Measurements from ENCODE around the gene PEX14. TPM values are rescaled to one million over a fixed set of nuclear protein-coding genes. Genes with fewer than 3 reads are reported as not detected.

Gene PEX14
- total and polyA plus RNA-seq, 10 of the 15 experiments (the other 5 are each of a cell fraction or from before 2014, with no cell fraction given): 1.4 to 23.2 (median 12.0) TPM

DNA sequence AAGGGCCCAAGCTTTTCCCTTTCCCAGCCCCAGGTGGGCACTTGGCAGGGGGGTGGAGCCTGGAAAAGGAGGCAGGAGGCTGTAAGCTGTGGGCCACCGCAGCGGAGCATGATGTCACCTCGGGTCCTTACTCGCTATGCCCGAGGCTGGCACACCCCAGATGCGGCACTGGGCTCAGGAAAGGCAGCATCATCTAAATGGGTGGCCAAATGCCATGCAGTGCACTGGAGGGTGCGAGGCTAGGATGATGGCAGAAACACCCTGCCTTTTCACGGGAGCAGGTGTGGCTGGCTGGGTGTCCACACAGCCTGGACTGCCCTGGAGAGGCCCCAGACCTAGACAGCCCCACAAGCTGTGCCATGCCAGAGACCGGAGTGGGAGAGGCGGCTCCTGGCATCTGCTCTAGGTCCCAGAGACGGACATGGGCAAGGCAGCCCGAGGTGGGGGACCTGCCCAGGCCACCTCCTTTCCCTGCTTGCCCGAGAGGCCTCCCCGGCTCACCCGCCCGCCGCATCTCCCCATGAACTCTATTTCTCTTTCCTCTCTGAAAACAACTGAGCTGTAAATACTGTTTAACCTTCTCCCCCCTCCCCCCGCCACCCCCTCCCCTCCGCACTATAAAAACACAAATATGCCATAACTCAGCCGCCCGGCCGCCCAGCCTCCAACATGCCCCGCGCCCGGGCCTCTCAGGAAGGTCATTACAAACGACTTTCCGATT lies 197.0 kb downstream of the PEX14 start:
- Histone ChIP-seq H2AFZ (ENCODE audit: control insufficient read depth, low read depth, low read length) (no peak overlapping the region), H3K4me2 (ENCODE audit: control insufficient read depth, insufficient read depth) (no peak overlapping the region), H3K79me2 (ENCODE audit: control insufficient read depth, insufficient read depth, low read length) (no peaks in the 10 kb centered on the region), H4K20me1 (ENCODE audit: control insufficient read depth, insufficient read depth) (no peaks in the 10 kb centered on the region), H3K9me3 (replicated peaks; ENCODE audit: control insufficient read depth, insufficient read depth, low read length) (no peaks in the 10 kb centered on the region), H3K9ac (ENCODE audit: control insufficient read depth, insufficient read depth, low read length) (no peak overlapping the region), H3K27me3 (replicated peaks in 1 of 2; ENCODE audit: control insufficient read depth in 2 of 2, insufficient read depth in 2 of 2, low read length in 1 of 2) (no peaks in the 10 kb centered on the region), H3K36me3 (ENCODE audit: control insufficient read depth in 2 of 2, insufficient read depth in 2 of 2, low read length in 1 of 2) (no peaks in the 10 kb centered on the region), H3K27ac (ENCODE audit: control insufficient read depth, insufficient read depth) (no peak overlapping the region), H3K4me1 (ENCODE audit: control insufficient read depth, insufficient read depth, low read length) (no peaks in the 10 kb centered on the region), H3K4me3 (no peak overlapping the region)
- no peak for TF ChIP-seq ZNF274 (IDR thresholded peaks at IDR 0.05; ENCODE audit: insufficient read depth, insufficient read length)
- TF ChIP-seq, protein P1, sequence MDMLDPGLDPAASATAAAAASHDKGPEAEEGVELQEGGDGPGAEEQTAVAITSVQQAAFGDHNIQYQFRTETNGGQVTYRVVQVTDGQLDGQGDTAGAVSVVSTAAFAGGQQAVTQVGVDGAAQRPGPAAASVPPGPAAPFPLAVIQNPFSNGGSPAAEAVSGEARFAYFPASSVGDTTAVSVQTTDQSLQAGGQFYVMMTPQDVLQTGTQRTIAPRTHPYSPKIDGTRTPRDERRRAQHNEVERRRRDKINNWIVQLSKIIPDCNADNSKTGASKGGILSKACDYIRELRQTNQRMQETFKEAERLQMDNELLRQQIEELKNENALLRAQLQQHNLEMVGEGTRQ (IDR thresholded peaks at IDR 0.05; ENCODE audit: borderline replicate concordance, low read depth, low read length): no peak
- TF ChIP-seq SREBF2 (IDR thresholded peaks at IDR 0.05; ENCODE audit: low read length): no peak
- BruUV-seq (replicated peaks): no TSS peak
- ChIA-PET RAD21 (ENCODE audit: unreplicated experiment) (no interaction called here), SMC1A (ENCODE audit: uncharacterized antibody, unreplicated experiment) (no interaction called here), CTCF (no interaction called here), POLR2A (no interaction called here)
- ATAC-seq: no peak
- FAIRE-seq: no peak
- in situ Hi-C loops (cut with MboI) (no loop called here), intact Hi-C loops (cut with micrococcal nuclease; ENCODE audit: unreplicated experiment) (no loop called here)
- 70% methylated on average over 18 of the region's 27 CpGs for WGBS (ENCODE audit: insufficient coverage, insufficient replicate concordance, low lambda C conversion rate, missing lambda C conversion rate)
- DNase-seq (ENCODE audit: low read depth, low spot score): no peak

DNA sequence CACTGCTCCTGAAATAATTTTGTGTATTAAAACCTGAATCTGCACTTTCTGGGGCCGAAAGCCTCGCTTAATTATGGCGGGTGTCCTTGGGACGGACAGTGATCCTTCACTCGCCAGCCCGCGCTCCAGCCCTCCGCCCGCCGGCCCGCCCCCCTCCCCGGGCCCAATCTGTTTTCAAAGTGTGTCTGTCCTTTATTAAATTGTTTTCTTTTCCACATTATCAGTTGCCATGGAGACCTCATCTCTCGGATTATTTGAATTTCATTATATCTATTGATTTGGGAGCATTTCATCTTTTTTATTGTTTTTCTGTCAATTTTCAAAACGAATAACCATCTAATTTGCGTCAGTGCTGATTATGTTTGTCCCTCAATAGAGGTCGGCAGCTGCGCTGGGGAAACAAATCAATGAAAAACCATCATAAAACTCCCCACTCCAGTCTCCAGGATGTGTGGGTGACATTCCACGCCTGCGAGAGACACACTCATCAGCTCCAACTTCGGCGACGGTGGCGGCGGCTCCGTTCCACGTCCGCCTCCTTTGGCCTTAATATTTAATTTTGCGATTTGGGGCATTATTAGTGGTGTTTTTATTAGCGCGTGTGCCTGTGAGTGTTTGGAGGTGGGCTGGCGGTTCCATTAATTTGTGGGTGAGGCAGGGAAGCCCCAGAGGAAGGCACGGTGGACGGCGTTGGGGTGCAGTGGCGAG lies 197.7 kb downstream of the PEX14 start:
- CTCF ChIA-PET: no interaction called here

More for the DNA sequence above, 197.7 kb downstream of the PEX14 start:
- no TSS peak for BruUV-seq (replicated peaks)
- Histone ChIP-seq H3K4me1 (ENCODE audit: control insufficient read depth, insufficient read depth, low read length) (no peaks in the 10 kb centered on the region), H3K9me3 (replicated peaks; ENCODE audit: control insufficient read depth, insufficient read depth, low read length) (no peaks in the 10 kb centered on the region), H3K9ac (ENCODE audit: control insufficient read depth, insufficient read depth, low read length) (no peak overlapping the region), H3K27ac (ENCODE audit: control insufficient read depth, insufficient read depth) (no peak overlapping the region), H4K20me1 (ENCODE audit: control insufficient read depth, insufficient read depth) (no peaks in the 10 kb centered on the region), H2AFZ (ENCODE audit: control insufficient read depth, low read depth, low read length) (no peak overlapping the region), H3K79me2 (ENCODE audit: control insufficient read depth, insufficient read depth, low read length) (no peaks in the 10 kb centered on the region), H3K4me2 (ENCODE audit: control insufficient read depth, insufficient read depth) (no peak overlapping the region), H3K27me3 (replicated peaks in 1 of 2; ENCODE audit: control insufficient read depth in 2 of 2, insufficient read depth in 2 of 2, low read length in 1 of 2) (no peaks in the 10 kb centered on the region), H3K36me3 (ENCODE audit: control insufficient read depth in 2 of 2, insufficient read depth in 2 of 2, low read length in 1 of 2) (no peaks in the 10 kb centered on the region), H3K4me3 (no peak overlapping the region)
- WGBS (ENCODE audit: insufficient coverage, insufficient replicate concordance, low lambda C conversion rate, missing lambda C conversion rate): 90% methylated on average over 33 of the region's 35 CpGs
- RAD21 ChIA-PET (ENCODE audit: unreplicated experiment): no interaction called here
- intact Hi-C loops (cut with micrococcal nuclease; ENCODE audit: unreplicated experiment): no loop called here
- SMC1A ChIA-PET (ENCODE audit: uncharacterized antibody, unreplicated experiment): no interaction called here
- in situ Hi-C loops (cut with MboI): no loop called here
- ATAC-seq (no peak), DNase-seq (ENCODE audit: low read depth, low spot score) (no peak), FAIRE-seq (no peak)
- TF ChIP-seq RUNX3 (IDR thresholded peaks at IDR 0.05; ENCODE audit: low read length): no peak
- POLR2A ChIA-PET: no interaction called here
